Naive B cell (primary cell): ENCODE data around the gene IL32. TPM values are rescaled to one million over a fixed set of nuclear protein-coding genes. Genes with fewer than 3 reads are reported as not detected.
A peak's percentile ranks its signal among the peaks of the same experiment; 100 is the strongest.

ENCODE experiments used
- ATAC-seq, 2 donors: fragments of 150-1000 bp; cut with Tn5 transposase; 2 replicates each; pipeline ENCODE4 v1.10.0; 2021; ENCODE audit warnings: low read depth in 2 of 2, mild to moderate bottlenecking in 2 of 2, moderate library complexity in 2 of 2
- DNase-seq: peaks from one replicate; pipeline ENCODE4 v3.0.0; 2022
- H3K27ac Mint-ChIP-seq, 6 donors: one replicate each; pipeline ENCODE4 v1.8.0; 2020 to 2022; ENCODE audit warnings: mild to moderate bottlenecking in 6 of 6, mixed read lengths in 6 of 6, moderate library complexity in 5 of 6, inconsistent platforms in 2 of 6
- H3K27me3 Mint-ChIP-seq, 3 donors: one replicate each; pipeline ENCODE4 v1.8.0; 2021 to 2022; ENCODE audit warnings: mixed read lengths in 3 of 3, mild to moderate bottlenecking in 1 of 3
- H3K36me3 Mint-ChIP-seq, 2 donors: one replicate each; pipeline ENCODE4 v1.8.0; 2020 to 2022; ENCODE audit warnings: mixed read lengths in 2 of 2, inconsistent platforms in 1 of 2, mild to moderate bottlenecking in 1 of 2
- H3K4me1 Mint-ChIP-seq, 3 donors: one replicate each; pipeline ENCODE4 v1.8.0; 2020 to 2022; ENCODE audit warnings: mixed read lengths in 3 of 3, inconsistent platforms in 1 of 3, mild to moderate bottlenecking in 1 of 3, moderate library complexity in 1 of 3
- H3K4me3 Mint-ChIP-seq, 8 donors: one replicate each; pipeline ENCODE4 v1.8.0; 2020 to 2022; ENCODE audit warnings: mild to moderate bottlenecking in 8 of 8, mixed read lengths in 8 of 8, moderate library complexity in 8 of 8, inconsistent platforms in 2 of 8
- H3K9me3 Mint-ChIP-seq, 7 donors: one replicate each; pipeline ENCODE4 v1.8.0; 2020 to 2022; ENCODE audit warnings: mixed read lengths in 7 of 7, mild to moderate bottlenecking in 5 of 7, inconsistent platforms in 2 of 7, moderate library complexity in 1 of 7
- polyA plus RNA-seq, 6 donors: library from polyadenylated mRNA; unstranded; fragments of 300-500 nt; fragmentation: Illumina TruSeq; gene quantifications; one replicate each; pipeline ENCODE4 v1.2.3, GENCODE V29; 2021; ENCODE audit warnings: low read depth in 6 of 6

The IL32 gene
- 10 to 100 TPM in 2 of 6 donors, 1 to 10 TPM in 4; 3.0 to 15.0 (median 6.2) TPM for polyA plus RNA-seq

- no peak for ATAC-seq
These were observed at the start of gene IL32 for GRCh38 chr16:3065069-3065741. TSS of gene IL32 (plus strand) at chr16:3065640. CDS start at chr16:3065812, 172 bp downstream.

DNA sequence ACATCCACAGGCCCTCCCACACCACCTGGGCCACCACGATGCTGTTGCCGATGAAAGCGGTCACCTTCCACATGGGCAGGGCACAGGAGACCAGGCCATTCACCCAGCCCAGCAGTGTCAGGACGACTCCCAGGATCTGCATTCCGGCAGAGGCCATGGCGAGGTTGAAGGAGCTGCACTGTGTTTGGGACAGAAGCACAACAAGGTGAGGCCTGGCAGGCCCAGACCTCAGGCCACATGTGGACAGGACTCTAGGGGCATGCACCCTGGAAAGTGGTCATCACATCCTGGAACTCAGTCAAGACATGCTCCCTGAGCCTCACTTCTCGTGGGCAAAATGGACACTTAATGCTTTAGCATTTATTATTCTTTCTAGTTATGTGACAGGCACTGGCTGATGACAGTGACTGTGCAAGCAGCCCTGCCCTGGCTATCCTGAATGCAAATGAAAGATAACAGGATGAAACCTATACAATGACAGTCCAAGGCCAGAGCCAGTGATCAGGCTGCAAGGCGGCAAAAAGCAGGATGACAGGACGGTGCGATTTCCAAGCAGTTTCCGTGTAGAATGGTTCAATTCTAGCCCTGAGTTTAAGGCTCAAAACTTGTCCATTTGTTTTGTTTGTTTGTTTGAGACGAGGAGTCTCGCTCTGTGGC, 49.4 kb upstream of the IL32 start:
- peaks cover 14 to 31% (median 16%) of the 10 kb centered on the region in 3 donors for H3K4me1 Mint-ChIP-seq
- H3K9me3 Mint-ChIP-seq = peaks cover 0 to 4% (median 0%) of the 10 kb centered on the region in 7 donors
- H3K4me3 Mint-ChIP-seq = peak overlapping the region in 1 of 8 donors; percentile 41
- no peaks in the 10 kb centered on the region for H3K36me3 Mint-ChIP-seq
- DNase-seq (no peak), ATAC-seq (no peak)
- H3K27ac Mint-ChIP-seq = peak overlapping the region in 1 of 6 donors; percentile 84
- peaks cover 8 to 55% (median 20%) of the 10 kb centered on the region in 3 donors for H3K27me3 Mint-ChIP-seq

More at GRCh38 chr16:3065069-3065741, at the start of gene IL32:
- peaks cover 0 to 14% (median 0%) of the 10 kb centered on the region in 3 donors for H3K27me3 Mint-ChIP-seq
- H3K4me1 Mint-ChIP-seq = peaks cover 0 to 8% (median 4%) of the 10 kb centered on the region in 3 donors
- peak within 1 kb of the TSS in 3 of 6 donors; percentile 69 to 89 (median 75) for H3K27ac Mint-ChIP-seq
- H3K9me3 Mint-ChIP-seq = no peaks in the 10 kb centered on the region
- no peaks in the 10 kb centered on the region for H3K36me3 Mint-ChIP-seq
- no peak for DNase-seq
- H3K4me3 Mint-ChIP-seq = no peak within 1 kb of the TSS

- DNase-seq (no peak), ATAC-seq (no peak)
- H3K27me3 Mint-ChIP-seq = peaks cover 8 to 45% (median 17%) of the 10 kb centered on the region in 3 donors
- no peak overlapping the region for H3K27ac Mint-ChIP-seq
- peaks cover 0 to 4% (median 0%) of the 10 kb centered on the region in 7 donors for H3K9me3 Mint-ChIP-seq
- H3K4me3 Mint-ChIP-seq = no peak overlapping the region
- H3K4me1 Mint-ChIP-seq = peaks cover 22 to 40% (median 28%) of the 10 kb centered on the region in 3 donors
- no peaks in the 10 kb centered on the region for H3K36me3 Mint-ChIP-seq
These were observed 48.1 kb upstream of the IL32 start for GRCh38 chr16:3017344-3017743.

GRCh38 chr16:3017794-3018506, 47.5 kb upstream of the IL32 start, which contains the start of gene CLDN6:
TSS of gene CLDN6 (minus strand) at chr16:3018183. CDS start at chr16:3016021, 2,162 bp downstream.
- Mint-ChIP-seq H3K4me3 (peak within 1 kb of the TSS in 6 of 8 donors; percentile 12 to 83 (median 50)), H3K9me3 (peaks cover 0 to 4% (median 0%) of the 10 kb centered on the region in 7 donors), H3K36me3 (no peaks in the 10 kb centered on the region), H3K4me1 (peaks cover 24 to 40% (median 34%) of the 10 kb centered on the region in 3 donors), H3K27ac (peak within 1 kb of the TSS in 2 of 6 donors; percentile 28 to 51), H3K27me3 (peaks cover 8 to 39% (median 11%) of the 10 kb centered on the region in 3 donors)
- ATAC-seq (no peak), DNase-seq (no peak)

GRCh38 chr16:3019594-3020246, 45.7 kb upstream of the IL32 start:
- H3K36me3 Mint-ChIP-seq = no peaks in the 10 kb centered on the region
- H3K9me3 Mint-ChIP-seq = peaks cover 0 to 4% (median 0%) of the 10 kb centered on the region in 7 donors
- H3K4me3 Mint-ChIP-seq = peak overlapping the region; percentile 67 to 94 (median 87)
- peaks cover 1 to 22% (median 8%) of the 10 kb centered on the region in 3 donors for H3K27me3 Mint-ChIP-seq
- H3K27ac Mint-ChIP-seq = peak overlapping the region in 4 of 6 donors; percentile 59 to 85 (median 72)
- DNase-seq = no peak
- H3K4me1 Mint-ChIP-seq = peaks cover 36 to 54% (median 50%) of the 10 kb centered on the region in 3 donors
- no peak for ATAC-seq

DNA sequence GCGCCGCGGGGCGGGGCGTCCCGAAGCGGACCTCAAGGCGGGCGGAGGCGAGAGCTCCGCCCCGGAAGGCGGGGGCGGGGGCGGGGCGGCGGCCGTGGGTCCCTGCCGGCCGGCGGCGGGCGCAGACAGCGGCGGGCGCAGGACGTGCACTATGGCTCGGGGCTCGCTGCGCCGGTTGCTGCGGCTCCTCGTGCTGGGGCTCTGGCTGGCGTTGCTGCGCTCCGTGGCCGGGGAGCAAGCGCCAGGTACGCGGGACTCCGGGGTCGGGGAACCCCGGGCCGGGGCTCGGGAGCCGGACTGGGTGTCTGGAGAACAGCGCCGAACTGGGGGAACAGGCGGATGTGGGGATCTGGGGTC, 45.2 kb upstream of the IL32 start, which contains the start of gene TNFRSF12A:
Gene TNFRSF12A, plus strand, starts transcription at position 122 of the 357 bp plus-strand sequence. Its CDS starts 30 bp downstream, at position 152.
- ATAC-seq (peak; percentile 17 to 23), DNase-seq (peak; percentile 67)
- peak within 1 kb of the TSS; percentile 82 to 95 (median 88) for H3K4me3 Mint-ChIP-seq
- H3K9me3 Mint-ChIP-seq = peaks cover 0 to 4% (median 0%) of the 10 kb centered on the region in 7 donors
- H3K4me1 Mint-ChIP-seq = peaks cover 36 to 54% (median 54%) of the 10 kb centered on the region in 3 donors
- peak within 1 kb of the TSS; percentile 59 to 87 (median 84) for H3K27ac Mint-ChIP-seq
- peaks cover 0 to 18% (median 4%) of the 10 kb centered on the region in 3 donors for H3K27me3 Mint-ChIP-seq
- no peaks in the 10 kb centered on the region for H3K36me3 Mint-ChIP-seq

DNA sequence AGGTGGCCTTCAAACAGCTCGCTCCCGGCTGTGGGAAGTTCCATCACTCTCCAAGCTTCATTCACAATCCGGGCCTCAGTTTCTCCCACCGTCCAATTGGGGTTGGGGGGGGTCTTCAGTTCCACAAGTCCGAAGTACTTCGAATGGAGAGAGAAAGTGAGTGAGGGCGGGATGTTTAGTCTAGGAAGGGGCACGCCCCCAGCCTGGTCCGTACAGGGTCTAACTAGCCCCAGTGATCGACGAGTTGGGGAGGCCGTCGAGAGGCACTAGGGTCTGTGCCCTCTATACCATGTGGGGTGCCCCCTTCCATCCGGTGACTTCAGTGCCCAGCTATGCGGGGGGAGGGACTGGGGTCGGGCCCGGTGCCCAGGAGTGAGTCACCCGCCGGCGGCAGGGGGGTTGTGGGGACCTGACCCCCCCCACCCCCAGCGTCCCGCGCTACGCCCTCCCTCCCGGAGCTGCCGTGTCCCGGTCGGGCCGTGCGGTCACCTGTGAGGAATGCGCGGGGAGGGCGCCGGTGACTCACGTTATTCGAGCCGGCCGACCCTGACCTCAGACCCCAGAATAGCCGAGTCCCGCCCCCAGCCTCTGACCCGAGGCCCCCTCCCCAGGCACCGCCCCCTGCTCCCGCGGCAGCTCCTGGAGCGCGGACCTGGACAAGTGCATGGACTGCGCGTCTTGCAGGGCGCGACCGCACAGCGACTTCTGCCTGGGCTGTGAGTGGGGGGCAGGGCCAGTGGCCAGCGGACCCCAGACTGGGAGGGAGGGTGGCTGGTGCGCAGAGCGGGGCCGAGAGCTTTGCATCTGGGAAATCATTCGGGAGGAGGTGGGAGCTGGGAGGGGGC, 44.6 kb upstream of the IL32 start:
- DNase-seq (no peak), ATAC-seq (no peak)
- peaks cover 36 to 55% (median 54%) of the 10 kb centered on the region in 3 donors for H3K4me1 Mint-ChIP-seq
- H3K27me3 Mint-ChIP-seq = peaks cover 0 to 18% (median 4%) of the 10 kb centered on the region in 3 donors
- H3K36me3 Mint-ChIP-seq = no peaks in the 10 kb centered on the region
- peak overlapping the region; percentile 82 to 95 (median 88) for H3K4me3 Mint-ChIP-seq
- H3K9me3 Mint-ChIP-seq = peaks cover 0 to 4% (median 0%) of the 10 kb centered on the region in 7 donors
- H3K27ac Mint-ChIP-seq = peak overlapping the region in 5 of 6 donors; percentile 28 to 87 (median 70)

DNA sequence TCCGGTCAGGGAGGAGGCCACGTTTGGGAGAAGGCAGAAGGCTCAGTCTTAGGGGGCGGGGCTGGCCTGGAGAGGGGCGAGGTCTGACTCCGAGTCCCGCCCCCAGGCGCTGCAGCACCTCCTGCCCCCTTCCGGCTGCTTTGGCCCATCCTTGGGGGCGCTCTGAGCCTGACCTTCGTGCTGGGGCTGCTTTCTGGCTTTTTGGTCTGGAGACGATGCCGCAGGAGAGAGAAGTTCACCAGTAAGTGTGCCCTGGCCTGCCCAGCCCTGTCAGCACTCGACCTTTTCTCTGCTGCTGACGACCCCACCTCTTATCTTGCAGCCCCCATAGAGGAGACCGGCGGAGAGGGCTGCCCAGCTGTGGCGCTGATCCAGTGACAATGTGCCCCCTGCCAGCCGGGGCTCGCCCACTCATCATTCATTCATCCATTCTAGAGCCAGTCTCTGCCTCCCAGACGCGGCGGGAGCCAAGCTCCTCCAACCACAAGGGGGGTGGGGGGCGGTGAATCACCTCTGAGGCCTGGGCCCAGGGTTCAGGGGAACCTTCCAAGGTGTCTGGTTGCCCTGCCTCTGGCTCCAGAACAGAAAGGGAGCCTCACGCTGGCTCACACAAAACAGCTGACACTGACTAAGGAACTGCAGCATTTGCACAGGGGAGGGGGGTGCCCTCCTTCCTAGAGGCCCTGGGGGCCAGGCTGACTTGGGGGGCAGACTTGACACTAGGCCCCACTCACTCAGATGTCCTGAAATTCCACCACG, 43.8 kb upstream of the IL32 start:
- Mint-ChIP-seq H3K27me3 (peaks cover 0 to 12% (median 0%) of the 10 kb centered on the region in 3 donors), H3K9me3 (peaks cover 0 to 4% (median 0%) of the 10 kb centered on the region in 7 donors), H3K36me3 (no peaks in the 10 kb centered on the region), H3K27ac (peak overlapping the region in 5 of 6 donors; percentile 28 to 78 (median 56)), H3K4me3 (peak overlapping the region; percentile 77 to 97 (median 90)), H3K4me1 (peaks cover 36 to 55% (median 54%) of the 10 kb centered on the region in 3 donors)
- DNase-seq (peak; percentile 66), ATAC-seq (peak; percentile 22 to 23)

GRCh38 chr16:3022208-3022683, 43.2 kb upstream of the IL32 start:
- no peaks in the 10 kb centered on the region for H3K36me3 Mint-ChIP-seq
- peaks cover 36 to 55% (median 54%) of the 10 kb centered on the region in 3 donors for H3K4me1 Mint-ChIP-seq
- peaks cover 0 to 4% (median 0%) of the 10 kb centered on the region in 7 donors for H3K9me3 Mint-ChIP-seq
- DNase-seq (no peak), ATAC-seq (no peak)
- peak overlapping the region; percentile 35 to 97 (median 88) for H3K4me3 Mint-ChIP-seq
- H3K27ac Mint-ChIP-seq = peak overlapping the region in 1 of 6 donors; percentile 43
- peaks cover 0 to 7% (median 0%) of the 10 kb centered on the region in 3 donors for H3K27me3 Mint-ChIP-seq

DNA sequence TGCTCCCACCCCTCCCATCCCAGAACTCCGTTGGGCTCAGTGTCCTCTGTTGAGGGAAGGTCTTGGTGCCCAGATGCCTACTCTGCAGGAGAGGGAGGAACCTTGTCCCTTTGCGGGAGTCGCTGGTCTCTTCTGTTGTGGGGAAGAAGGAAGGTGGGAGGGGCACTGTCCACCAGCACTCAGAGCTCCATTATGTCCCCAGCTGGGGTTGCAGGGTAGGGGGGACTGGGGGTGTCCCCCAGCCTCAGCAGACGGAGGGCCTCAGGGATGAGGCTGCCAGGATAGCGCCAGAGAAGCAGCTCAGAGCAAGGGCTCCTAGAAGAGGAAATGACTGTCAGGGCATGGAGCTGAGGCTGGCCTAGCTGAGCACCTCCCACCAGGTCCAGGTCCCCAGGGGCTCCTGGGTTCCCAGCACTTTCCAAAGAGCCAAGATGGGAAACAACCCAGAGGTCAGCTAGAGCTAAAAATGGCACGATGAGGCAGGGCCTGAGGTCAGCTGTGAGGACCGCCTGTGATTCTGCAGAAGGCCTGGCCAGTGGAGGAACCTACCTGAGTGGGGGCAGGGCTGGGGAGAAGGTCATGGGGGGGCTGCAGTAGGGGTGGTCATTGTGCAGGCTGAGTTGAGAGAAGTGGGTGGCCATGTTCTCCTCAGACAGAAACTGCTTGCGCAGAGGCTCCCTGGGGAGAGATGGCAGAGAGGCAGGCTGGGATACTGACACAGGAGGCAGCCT, 42.6 kb upstream of the IL32 start:
- H3K36me3 Mint-ChIP-seq = no peaks in the 10 kb centered on the region
- ATAC-seq (no peak), DNase-seq (no peak)
- peak overlapping the region; percentile 82 to 97 (median 95) for H3K4me3 Mint-ChIP-seq
- H3K27me3 Mint-ChIP-seq = peaks cover 0 to 5% (median 0%) of the 10 kb centered on the region in 3 donors
- H3K27ac Mint-ChIP-seq = peak overlapping the region in 5 of 6 donors; percentile 27 to 99 (median 43)
- H3K9me3 Mint-ChIP-seq = peaks cover 0 to 4% (median 0%) of the 10 kb centered on the region in 7 donors
- peaks cover 36 to 57% (median 56%) of the 10 kb centered on the region in 3 donors for H3K4me1 Mint-ChIP-seq

GRCh38 chr16:3023415-3023668, 42.1 kb upstream of the IL32 start:
- Mint-ChIP-seq H3K4me3 (peak overlapping the region; percentile 82 to 97 (median 95)), H3K27me3 (peaks cover 0 to 4% (median 3%) of the 10 kb centered on the region in 3 donors), H3K27ac (peak overlapping the region; percentile 14 to 99 (median 63)), H3K4me1 (peaks cover 39 to 58% (median 57%) of the 10 kb centered on the region in 3 donors), H3K36me3 (no peaks in the 10 kb centered on the region), H3K9me3 (peaks cover 0 to 4% (median 0%) of the 10 kb centered on the region in 7 donors)
- ATAC-seq = no peak
- no peak for DNase-seq
